NCI-H2196 (cell line): ENCODE results near the gene MYL10.

Experiments used
- DNase-seq: peaks from one replicate; lab custom pipeline; 2025; ENCODE audit not compliant: unreplicated experiment; lab: John Stamatoyannopoulos, UW

Gene MYL10

GRCh38 chr7:101629171-101629570 lies at the start of gene MYL10:
MYL10 (minus strand) TSS chr7:101629296; CDS start chr7:101629118, 178 bp downstream.
- no peak for DNase-seq

GRCh38 chr7:101678658-101679057 lies 49.6 kb upstream of the MYL10 start:
- no peak for DNase-seq

- DNase-seq, result no peak
These were observed 48.8 kb upstream of the MYL10 start for GRCh38 chr7:101677797-101678479.

- DNase-seq, result no peak
These were observed 48.3 kb upstream of the MYL10 start for GRCh38 chr7:101677391-101677790.

GRCh38 chr7:101676956-101677355 lies 47.9 kb upstream of the MYL10 start:
- DNase-seq, result no peak

GRCh38 chr7:101676062-101676598 lies 47.0 kb upstream of the MYL10 start:
- DNase-seq, result no peak

GRCh38 chr7:101674439-101674838 lies 45.3 kb upstream of the MYL10 start:
- DNase-seq, result no peak

- DNase-seq, result no peak
These were observed 44.9 kb upstream of the MYL10 start for GRCh38 chr7:101673951-101674350.

- DNase-seq, result no peak
These were observed 44.2 kb upstream of the MYL10 start for GRCh38 chr7:101673315-101673714.

- DNase-seq, result no peak
These were observed 42.6 kb upstream of the MYL10 start for GRCh38 chr7:101671371-101672356.

GRCh38 chr7:101669307-101669706 lies 40.2 kb upstream of the MYL10 start:
- no peak for DNase-seq

GRCh38 chr7:101668726-101669125 lies 39.6 kb upstream of the MYL10 start:
- DNase-seq, result no peak

- DNase-seq, result no peak
These were observed 38.8 kb upstream of the MYL10 start for GRCh38 chr7:101667920-101668319.

- no peak for DNase-seq
These were observed 38.3 kb upstream of the MYL10 start for GRCh38 chr7:101667399-101667798.

- DNase-seq, result no peak
These were observed 37.6 kb upstream of the MYL10 start for GRCh38 chr7:101666741-101667140.

- DNase-seq, result no peak
These were observed 37.2 kb upstream of the MYL10 start for GRCh38 chr7:101666293-101666692.

GRCh38 chr7:101664893-101665471 lies 35.9 kb upstream of the MYL10 start:
- no peak for DNase-seq

GRCh38 chr7:101664436-101664835 lies 35.3 kb upstream of the MYL10 start:
- DNase-seq, result no peak

- no peak for DNase-seq
These were observed 34.7 kb upstream of the MYL10 start for GRCh38 chr7:101663747-101664146.

- DNase-seq, result no peak
These were observed 33.4 kb upstream of the MYL10 start for GRCh38 chr7:101662447-101662998.

- DNase-seq, result no peak
These were observed 30.6 kb upstream of the MYL10 start for GRCh38 chr7:101659706-101660105.
